ENCODE data around the gene FBXW8. TPM values are rescaled to one million over a fixed set of nuclear protein-coding genes. Genes with fewer than 3 reads are reported as not detected.

Gene FBXW8
- total RNA-seq, 2 donors from 2014 or later: 12.6 to 25.0 TPM

DNA sequence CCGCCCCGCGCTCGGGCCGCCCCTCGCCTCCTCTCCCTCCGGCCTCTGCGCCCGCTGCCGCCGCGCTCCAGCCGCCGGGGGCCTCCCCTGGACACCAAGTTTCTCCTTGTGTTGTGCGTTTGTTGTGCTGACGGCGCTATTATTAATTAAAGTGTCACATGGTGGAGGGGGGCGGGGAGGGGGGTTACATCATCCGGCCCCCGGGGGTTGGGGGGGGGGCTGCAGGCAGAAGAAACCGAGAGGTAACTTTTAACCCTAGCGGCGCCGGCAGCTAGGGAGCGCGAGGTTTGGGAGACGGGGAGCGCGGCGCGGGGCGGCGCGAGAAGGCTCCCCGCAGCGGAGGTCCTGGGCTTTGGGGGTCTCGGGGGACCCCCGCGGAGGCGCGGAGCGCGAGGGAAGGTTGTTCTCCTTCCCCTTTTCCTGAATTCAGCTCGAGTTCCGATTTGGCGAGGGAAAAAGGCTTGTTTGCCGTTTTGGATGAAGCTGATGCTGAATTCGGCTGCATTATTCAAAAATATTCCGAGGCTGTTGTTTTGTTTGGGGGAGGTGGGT is 29.3 kb upstream of the FBXW8 start, which contains the start of gene HRK:
HRK (minus strand) TSS at position 117 of the 552 bp plus-strand sequence. CDS start 134 bp downstream, outside the sequence.
- TF ChIP-seq, protein P1, sequence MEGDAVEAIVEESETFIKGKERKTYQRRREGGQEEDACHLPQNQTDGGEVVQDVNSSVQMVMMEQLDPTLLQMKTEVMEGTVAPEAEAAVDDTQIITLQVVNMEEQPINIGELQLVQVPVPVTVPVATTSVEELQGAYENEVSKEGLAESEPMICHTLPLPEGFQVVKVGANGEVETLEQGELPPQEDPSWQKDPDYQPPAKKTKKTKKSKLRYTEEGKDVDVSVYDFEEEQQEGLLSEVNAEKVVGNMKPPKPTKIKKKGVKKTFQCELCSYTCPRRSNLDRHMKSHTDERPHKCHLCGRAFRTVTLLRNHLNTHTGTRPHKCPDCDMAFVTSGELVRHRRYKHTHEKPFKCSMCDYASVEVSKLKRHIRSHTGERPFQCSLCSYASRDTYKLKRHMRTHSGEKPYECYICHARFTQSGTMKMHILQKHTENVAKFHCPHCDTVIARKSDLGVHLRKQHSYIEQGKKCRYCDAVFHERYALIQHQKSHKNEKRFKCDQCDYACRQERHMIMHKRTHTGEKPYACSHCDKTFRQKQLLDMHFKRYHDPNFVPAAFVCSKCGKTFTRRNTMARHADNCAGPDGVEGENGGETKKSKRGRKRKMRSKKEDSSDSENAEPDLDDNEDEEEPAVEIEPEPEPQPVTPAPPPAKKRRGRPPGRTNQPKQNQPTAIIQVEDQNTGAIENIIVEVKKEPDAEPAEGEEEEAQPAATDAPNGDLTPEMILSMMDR (IDR thresholded peaks at IDR 0.05): no peak
- Histone ChIP-seq H3K4me3 (peak within 1 kb of the TSS; percentile 48), H3K27ac (no peak within 1 kb of the TSS), H3K27me3 (replicated peaks; ENCODE audit: insufficient read depth) (peaks cover 22% of the 10 kb centered on the region), H3K4me1 (ENCODE audit: control insufficient read depth in 1 of 2, low read depth in 2 of 2) (peaks cover 15 to 44% of the 10 kb centered on the region in 2 donors), H3K9me3 (no peaks in the 10 kb centered on the region), H3K36me3 (no peaks in the 10 kb centered on the region)
- ATAC-seq (ENCODE audit: insufficient number of reproducible peaks, low FRiP score, low read depth) (no peak), DNase-seq (ENCODE audit: low spot score) (no peak)

DNA sequence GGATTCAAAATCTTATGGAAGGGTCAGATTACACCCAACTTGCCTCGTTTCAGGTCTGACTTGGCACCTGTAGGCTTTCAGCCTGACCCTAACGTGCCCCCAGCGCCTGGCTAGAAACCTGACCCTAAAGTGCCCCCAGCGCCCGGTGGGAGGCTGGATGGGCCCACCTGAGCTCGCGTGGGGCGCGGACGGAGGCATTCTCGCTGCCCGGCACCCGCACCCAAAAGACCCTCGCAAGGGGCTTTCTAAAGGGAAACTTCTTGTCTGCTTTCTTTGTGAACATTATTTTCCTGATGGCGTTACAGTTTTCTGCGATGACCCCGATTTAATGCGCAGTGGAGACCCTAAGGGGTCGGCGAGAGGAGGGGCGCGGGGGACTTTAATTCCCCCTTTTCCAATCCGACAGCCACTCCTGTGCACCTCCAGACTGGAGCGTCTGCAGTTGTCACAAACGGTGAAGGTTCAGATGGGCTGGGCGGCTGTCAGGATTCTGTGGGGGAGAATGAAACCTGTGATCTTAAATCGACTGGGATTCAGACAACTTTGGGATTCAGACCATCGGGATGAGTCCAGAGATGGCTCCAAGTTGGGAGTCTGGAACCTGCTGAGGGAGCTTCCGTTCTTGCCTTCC is 28.8 kb upstream of the FBXW8 start:
- Histone ChIP-seq H3K4me3 (peak overlapping the region; percentile 48), H3K27ac (no peak overlapping the region), H3K9me3 (no peaks in the 10 kb centered on the region), H3K36me3 (no peaks in the 10 kb centered on the region), H3K27me3 (replicated peaks; ENCODE audit: insufficient read depth) (peaks cover 17% of the 10 kb centered on the region), H3K4me1 (ENCODE audit: control insufficient read depth in 1 of 2, low read depth in 2 of 2) (peaks cover 15 to 44% of the 10 kb centered on the region in 2 donors)
- ATAC-seq (ENCODE audit: insufficient number of reproducible peaks, low FRiP score, low read depth): no peak
- DNase-seq (ENCODE audit: low spot score): no peak
- TF ChIP-seq, protein P1 (IDR thresholded peaks at IDR 0.05): no peak

GRCh38 chr12:116882742-116883141 is 28.0 kb upstream of the FBXW8 start:
- H3K27me3 ChIP-seq (replicated peaks; ENCODE audit: insufficient read depth): peaks cover 16% of the 10 kb centered on the region

DNA sequence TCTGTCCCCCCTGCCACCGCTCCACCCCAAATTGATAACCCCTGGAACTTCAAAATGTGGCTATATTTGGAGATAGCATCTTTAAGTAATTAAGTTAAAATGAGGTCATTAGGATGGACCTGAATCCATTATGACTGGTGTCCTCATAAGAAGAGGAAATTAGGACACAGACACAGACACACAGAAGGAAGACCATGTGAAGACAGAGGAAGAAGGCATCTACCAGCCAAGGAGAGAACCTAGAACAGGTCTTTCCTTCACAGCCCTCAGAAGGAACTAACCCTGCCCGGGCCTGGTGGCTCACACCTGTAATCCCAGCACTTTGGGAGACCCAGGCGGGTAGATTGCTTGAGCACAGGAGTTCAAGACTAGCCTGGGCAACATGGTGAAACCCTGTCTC is 25.9 kb upstream of the FBXW8 start:
- Histone ChIP-seq H3K4me3 (no peak overlapping the region), H3K9me3 (no peaks in the 10 kb centered on the region), H3K4me1 (ENCODE audit: control insufficient read depth in 1 of 2, low read depth in 2 of 2) (peaks cover 3 to 25% of the 10 kb centered on the region in 2 donors), H3K36me3 (no peaks in the 10 kb centered on the region), H3K27ac (no peak overlapping the region), H3K27me3 (replicated peaks; ENCODE audit: insufficient read depth) (peaks cover 7% of the 10 kb centered on the region)
- DNase-seq (ENCODE audit: low spot score) (no peak), ATAC-seq (ENCODE audit: insufficient number of reproducible peaks, low FRiP score, low read depth) (no peak)
- TF ChIP-seq, protein P1 (IDR thresholded peaks at IDR 0.05): no peak

More at GRCh38 chr12:116882742-116883141, 28.0 kb upstream of the FBXW8 start:
- Histone ChIP-seq H3K9me3 (no peaks in the 10 kb centered on the region), H3K36me3 (no peaks in the 10 kb centered on the region), H3K4me3 (no peak overlapping the region), H3K4me1 (ENCODE audit: control insufficient read depth in 1 of 2, low read depth in 2 of 2) (peaks cover 15 to 44% of the 10 kb centered on the region in 2 donors), H3K27ac (no peak overlapping the region)
- TF ChIP-seq, protein P1 (IDR thresholded peaks at IDR 0.05): no peak
- DNase-seq (ENCODE audit: low spot score): no peak
- no peak for ATAC-seq (ENCODE audit: insufficient number of reproducible peaks, low FRiP score, low read depth)

GRCh38 chr12:116885491-116885890 is 25.3 kb upstream of the FBXW8 start:
- Histone ChIP-seq H3K27me3 (replicated peaks; ENCODE audit: insufficient read depth) (peaks cover 7% of the 10 kb centered on the region), H3K9me3 (no peaks in the 10 kb centered on the region), H3K27ac (no peak overlapping the region), H3K4me1 (ENCODE audit: control insufficient read depth in 1 of 2, low read depth in 2 of 2) (peaks cover 0 to 19% of the 10 kb centered on the region in 2 donors), H3K4me3 (no peak overlapping the region), H3K36me3 (no peaks in the 10 kb centered on the region)
- no peak for ATAC-seq (ENCODE audit: insufficient number of reproducible peaks, low FRiP score, low read depth)
- DNase-seq (ENCODE audit: low spot score): no peak
- TF ChIP-seq, protein P1 (IDR thresholded peaks at IDR 0.05): no peak

All from thoracic aorta (tissue), 2 donors.